Measurements from ENCODE around the gene BCAS4.
"Not testable (repeated sequence)": the region's sequence is repeated elsewhere in the genome, so short reads cannot be mapped to it uniquely, and the experiment has no call there.

The BCAS4 gene

DNA sequence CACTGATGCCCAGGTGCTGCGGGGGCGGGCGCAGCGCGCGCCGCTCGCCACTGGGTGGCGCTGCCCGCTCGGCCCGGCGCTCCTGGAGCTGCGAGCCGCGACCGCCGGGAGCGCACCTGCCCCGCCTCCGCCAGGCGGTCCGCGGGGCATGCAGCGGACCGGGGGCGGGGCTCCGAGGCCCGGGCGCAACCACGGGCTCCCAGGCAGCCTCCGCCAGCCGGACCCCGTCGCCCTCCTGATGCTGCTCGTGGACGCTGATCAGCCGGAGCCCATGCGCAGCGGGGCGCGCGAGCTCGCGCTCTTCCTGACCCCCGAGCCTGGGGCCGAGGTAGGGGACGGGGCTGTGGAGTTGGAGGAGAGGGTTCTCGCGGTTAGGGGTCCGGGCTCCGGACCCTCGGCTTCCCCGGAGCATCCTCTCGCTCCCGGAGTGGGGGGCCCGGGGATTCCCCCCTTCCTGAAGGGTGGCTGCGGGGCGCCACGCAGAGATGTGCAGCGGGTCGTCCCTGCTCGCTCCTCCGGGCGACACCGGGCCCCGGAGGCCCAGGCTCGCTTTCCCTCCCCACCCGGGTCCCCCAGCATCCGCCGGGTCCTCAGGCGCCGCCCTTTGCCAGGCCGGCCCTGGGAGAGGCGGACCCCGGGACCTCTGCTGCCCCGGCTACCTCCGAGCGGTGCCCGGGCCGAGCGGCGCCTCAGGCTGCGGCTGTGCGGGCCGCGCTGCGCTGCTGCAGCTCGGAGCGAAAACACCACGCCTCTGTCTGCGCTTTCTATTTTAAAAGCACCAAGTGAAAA lies at the start of gene BCAS4:
Gene BCAS4 (plus strand): TSS at position 216 of the 789 bp plus-strand sequence. CDS start 23 bp downstream, at position 239.
- no peak for FAIRE-seq

GRCh38 chr20:50745634-50746137 lies 49.2 kb upstream of the BCAS4 start:
- FAIRE-seq = no peak

DNA sequence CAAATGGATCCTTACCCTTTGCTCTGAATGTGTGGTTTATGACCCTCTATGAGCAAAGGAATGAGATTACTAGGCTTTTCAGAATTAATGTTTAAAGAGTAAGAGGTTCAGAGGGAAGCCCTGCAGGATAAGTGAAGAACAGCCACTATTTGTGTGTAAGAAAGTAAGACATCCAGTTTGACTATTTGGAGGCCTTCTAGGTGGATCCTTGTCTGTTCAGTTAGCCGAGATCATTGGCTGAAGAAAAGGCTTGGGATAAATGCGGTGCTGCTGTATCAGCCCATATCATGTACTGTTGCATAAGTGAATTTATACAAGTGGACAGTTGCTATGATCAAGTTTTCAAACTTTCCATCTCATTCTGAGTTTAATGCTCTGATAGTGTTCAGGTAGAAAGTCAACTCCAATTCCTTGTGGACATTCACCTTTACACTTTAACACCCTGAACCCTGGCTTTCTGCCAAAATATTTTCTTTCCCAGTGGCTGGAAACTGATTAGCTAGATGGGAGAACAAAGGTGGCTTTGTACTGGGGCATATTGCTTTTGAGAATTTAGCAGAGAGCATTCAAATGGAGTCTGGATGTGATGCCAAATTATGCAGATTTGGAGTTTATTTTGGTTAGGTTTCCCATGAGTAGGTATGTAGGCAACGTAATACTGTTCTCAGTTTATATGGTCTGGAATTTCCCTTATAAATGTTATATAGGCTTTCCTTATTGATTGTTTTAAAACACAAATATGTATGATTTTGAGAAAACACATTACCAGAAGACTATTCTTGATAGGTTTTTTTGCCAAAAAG lies 48.5 kb upstream of the BCAS4 start:
- no peak for FAIRE-seq

- FAIRE-seq = no peak
Observed at GRCh38 chr20:50747275-50747674, 47.6 kb upstream of the BCAS4 start.

DNA sequence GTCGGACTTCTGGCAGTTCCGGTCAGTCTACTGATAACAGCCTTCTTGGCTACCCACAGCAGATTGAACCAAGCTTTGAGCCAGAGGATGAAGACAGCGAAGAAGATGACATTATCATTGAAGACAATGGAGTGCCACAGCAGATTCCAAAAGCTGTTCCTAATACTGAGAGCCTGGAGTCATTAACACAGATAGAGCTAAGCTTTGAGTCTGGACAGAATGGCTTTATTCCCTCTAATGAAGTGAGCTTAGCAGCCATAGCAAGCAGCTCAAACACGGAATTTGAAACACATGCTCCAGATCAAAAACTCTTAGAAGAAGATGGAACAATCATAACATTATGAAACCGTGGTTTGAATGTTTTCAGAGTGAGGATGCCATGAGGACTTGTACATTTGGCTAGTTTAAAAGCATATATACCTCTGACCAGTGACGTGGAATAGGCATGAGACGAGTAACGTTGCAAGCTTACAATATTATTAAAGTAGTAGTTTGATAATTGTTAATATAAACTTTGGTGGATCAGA lies 44.7 kb upstream of the BCAS4 start:
- no peak for FAIRE-seq

DNA sequence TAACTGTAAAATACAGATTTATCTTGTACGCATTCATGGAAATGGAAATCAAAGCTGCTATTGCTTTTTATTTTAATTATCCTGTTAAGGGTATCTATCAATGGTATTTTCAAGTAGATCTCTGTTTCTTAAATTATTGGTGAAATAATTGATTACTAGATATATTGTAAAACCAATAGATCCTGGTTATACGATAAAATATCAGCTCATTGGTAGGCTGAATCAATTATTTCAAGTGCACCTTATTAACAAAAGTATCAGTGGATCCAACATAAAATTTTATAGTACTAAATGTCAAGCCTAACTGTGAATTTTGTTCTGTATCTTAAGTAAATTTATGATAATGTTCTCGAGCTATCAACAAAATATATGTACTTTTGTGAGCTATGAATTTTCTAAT lies 41.7 kb upstream of the BCAS4 start:
- FAIRE-seq = no peak

DNA sequence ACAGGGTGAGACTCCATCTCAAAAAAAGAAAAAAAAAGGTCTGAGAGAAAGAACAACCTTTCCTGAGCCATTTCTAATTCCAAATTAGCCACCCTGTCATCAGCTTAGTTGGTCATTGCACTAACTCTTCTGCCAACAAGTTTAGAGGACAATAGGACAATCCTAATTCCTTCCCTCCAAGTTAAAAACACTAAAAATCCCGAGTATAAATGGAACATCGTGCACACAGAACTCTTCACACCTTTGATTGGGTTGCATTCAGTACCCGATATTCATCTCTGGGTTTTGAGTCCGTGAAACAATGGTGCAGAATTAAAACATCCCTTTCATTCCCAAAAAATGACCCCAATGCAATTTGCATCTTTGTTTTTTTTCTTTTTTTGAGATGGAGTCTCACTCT lies 40.4 kb upstream of the BCAS4 start:
- no peak for FAIRE-seq

- FAIRE-seq = no peak
Observed at GRCh38 chr20:50756447-50756846, 38.4 kb upstream of the BCAS4 start.

DNA sequence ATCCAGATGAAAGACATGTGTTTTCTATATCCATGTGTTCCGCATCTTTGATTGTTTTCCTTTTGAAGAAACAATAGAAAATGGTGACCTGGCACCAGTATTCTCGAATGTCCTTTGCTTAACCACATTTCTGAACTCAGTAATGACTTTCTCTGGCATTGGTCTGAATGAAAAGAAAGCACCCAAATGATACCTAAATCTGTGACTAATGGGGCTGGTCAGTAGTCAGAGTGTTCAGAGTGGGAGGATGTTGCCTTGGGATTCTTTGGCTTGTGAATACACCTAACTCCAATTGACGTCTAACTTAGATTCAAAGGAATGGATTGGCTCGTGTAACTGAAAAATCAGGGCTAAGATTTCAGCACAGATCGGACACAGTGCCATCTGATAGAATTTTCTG lies 36.4 kb upstream of the BCAS4 start:
- no peak for FAIRE-seq

DNA sequence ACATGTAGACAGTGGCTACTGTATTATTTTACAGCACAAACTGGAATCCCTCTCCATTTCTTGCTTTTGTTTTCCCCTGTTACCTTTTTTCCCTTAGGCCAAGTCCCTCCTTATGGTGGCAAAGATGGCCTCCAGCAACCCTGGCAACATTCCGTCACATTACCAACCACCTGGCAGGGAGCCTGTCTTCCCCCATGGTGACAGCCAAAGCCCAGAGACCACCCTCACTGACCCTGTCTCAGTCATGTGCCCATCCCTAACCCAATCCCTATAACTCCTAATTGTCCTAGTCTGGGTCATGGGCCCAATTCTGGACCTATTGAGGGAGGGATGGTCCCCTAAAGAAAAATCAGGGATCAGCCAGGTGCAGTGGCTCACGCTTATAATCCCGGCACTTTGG lies 35.9 kb upstream of the BCAS4 start:
- no peak for FAIRE-seq

- FAIRE-seq = no peak
Observed at GRCh38 chr20:50759678-50760077, 35.2 kb upstream of the BCAS4 start.

DNA sequence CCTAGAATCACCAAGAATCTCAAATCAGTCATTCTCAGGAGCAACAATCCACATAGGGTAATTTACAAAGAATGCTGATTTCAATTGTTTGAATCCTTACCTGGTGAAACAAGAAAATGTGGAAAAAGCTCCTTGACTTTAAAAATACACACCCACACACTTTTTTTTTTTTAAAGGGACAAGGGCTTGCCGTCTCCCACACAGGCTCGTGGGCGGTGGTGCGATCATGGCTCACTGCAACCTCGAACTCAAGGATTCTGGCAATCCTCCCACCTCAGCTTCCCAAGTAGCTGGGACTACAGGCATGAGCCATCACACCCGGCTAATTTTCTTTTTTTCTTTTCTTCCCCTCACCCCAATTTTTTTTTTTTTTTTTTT lies 32.8 kb upstream of the BCAS4 start:
- FAIRE-seq = no peak

- FAIRE-seq = no peak
Observed at GRCh38 chr20:50762435-50763220, 32.2 kb upstream of the BCAS4 start.

- FAIRE-seq = not testable (repeated sequence)
Observed at GRCh38 chr20:50763550-50764458, 31.1 kb upstream of the BCAS4 start.

DNA sequence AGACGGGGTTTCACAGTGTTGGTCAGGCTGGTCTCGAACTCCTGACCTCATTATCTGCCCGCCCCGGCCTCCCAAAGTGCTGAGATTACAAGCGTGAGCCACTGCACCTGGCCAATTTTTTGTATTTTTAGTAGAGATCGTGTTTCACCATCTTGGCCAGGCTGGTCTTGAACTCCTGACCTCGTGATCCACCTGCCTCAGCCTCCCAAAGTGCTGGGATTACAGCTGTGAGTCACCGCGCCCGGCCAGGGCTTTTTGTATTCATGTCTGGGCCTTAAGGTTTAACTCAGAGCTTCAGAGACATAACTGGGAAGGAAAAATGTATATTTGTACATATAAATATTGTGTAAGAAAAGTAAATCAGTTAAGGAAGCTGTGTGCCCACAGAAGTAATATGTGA lies 29.6 kb upstream of the BCAS4 start:
- not testable (repeated sequence) for FAIRE-seq

DNA sequence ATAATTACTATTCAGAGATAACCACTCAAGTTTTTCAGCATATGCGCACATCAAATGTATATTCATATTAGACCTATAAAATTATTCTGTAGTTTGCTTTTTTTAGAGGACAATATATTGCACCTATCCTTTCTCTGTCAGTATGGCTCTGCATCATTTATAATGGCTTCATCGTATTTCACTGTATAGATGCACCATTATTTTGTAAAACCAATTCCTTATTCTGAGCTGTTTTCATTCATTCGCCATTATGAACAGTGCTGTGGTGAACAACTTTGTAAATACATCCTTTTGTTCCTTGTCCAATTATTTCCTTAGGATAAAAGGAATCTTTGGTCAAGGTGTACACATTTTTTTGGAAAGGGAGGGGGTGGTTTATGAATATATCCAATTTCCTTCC lies 29.2 kb upstream of the BCAS4 start:
- no peak for FAIRE-seq

GRCh38 chr20:50766955-50767809 lies 27.7 kb upstream of the BCAS4 start:
- FAIRE-seq = not testable (repeated sequence)

GRCh38 chr20:50768991-50769390 lies 25.9 kb upstream of the BCAS4 start:
- not testable (repeated sequence) for FAIRE-seq

DNA sequence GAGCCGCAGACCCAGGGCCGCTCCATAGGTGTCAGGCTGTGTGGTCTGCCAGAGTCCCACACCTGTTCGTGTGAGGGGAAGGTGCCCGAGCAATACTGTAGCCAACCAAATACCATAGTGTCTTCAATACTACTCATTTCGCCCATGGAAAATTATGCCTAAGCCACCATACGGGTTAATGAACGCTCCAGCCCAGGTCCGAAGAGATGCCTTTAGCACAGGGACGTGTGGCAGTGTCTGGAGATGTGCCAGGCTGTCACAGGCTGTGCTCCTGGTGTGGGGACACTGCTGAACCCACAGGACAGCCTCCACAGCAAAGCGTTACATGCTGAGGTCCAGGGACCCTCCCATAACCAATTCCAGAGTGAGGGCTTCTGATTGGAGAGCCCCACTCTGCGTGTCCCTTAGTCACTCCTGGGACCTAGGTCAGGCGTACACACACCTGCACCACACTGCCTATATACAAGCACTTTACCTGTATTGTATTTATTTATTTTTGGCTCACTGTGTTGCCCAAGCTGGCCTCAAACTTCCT lies 25.2 kb upstream of the BCAS4 start:
- not testable (repeated sequence) for FAIRE-seq

GRCh38 chr20:50771419-50772080 lies 23.3 kb upstream of the BCAS4 start:
- FAIRE-seq = not testable (repeated sequence)

All from A204.1 (cell line).